Left lung (tissue), 10 donors: ENCODE data around the gene BOD1L1. TPM values are rescaled to one million over a fixed set of nuclear protein-coding genes. Genes with fewer than 3 reads are reported as not detected.

Experiments
- ATAC-seq: fragments of 200-7000 bp; cut with Tn5 transposase; one replicate; pipeline ENCODE4 v1.9.1; 2020; ENCODE audit warnings: moderate library complexity
- DNase-seq, 4 donors: peaks; one replicate each; pipeline ENCODE4 v3.0.0-alpha.2; 2013 to 2020
- H3K27ac ChIP-seq, 2 donors: fragments of 200-600 bp; sonication (generic) in 1 of 2; one replicate each; pipeline versions ENCODE4 v1.5.0 to v1.8.0; 2020 to 2021
- H3K27me3 ChIP-seq, 2 donors: fragments of 200-600 bp; sonication (generic) in 1 of 2; one replicate each; pipeline versions ENCODE4 v1.5.0 to v1.8.0; 2020 to 2021
- H3K36me3 ChIP-seq, 2 donors: fragments of 200-600 bp; sonication (generic) in 1 of 2; one replicate each; pipeline versions ENCODE4 v1.5.0 to v1.8.0; 2020 to 2021
- H3K4me1 ChIP-seq, 2 donors: fragments of 200-600 bp; one replicate each; pipeline ENCODE4 v1.8.0; 2021
- H3K4me3 ChIP-seq, 2 donors: fragments of 200-600 bp; sonication (generic) in 1 of 2; one replicate each; pipeline versions ENCODE4 v1.5.0 to v1.8.0; 2020 to 2021; ENCODE audit warnings: mild to moderate bottlenecking in 1 of 2
- H3K9me3 ChIP-seq, 2 donors: fragments of 200-600 bp; sonication (generic) in 1 of 2; one replicate each; pipeline versions ENCODE4 v1.5.0 to v1.8.0; 2020 to 2021
- CTCF ChIP-seq, 2 donors: fragments of 200-600 bp; sonication (generic) in 1 of 2; IDR thresholded peaks; one replicate each; pipeline versions ENCODE4 v1.5.0 to v1.8.0; 2021; ENCODE audit warnings: antibody characterized with exemption in 2 of 2
- intact Hi-C, 2 donors: fragments of 100-400 bp; cut with DNase I; formaldehyde crosslinking; loops; one replicate each; pipeline versions ENCODE4 v1.11.2 to v1.14.2; 2022
- polyA plus RNA-seq, 6 donors: library from polyadenylated mRNA; unstranded; fragments of 120-200 nt; gene quantifications; one replicate each; pipeline ENCODE4 v1.2.1, GENCODE V29; 2013; ENCODE audit not compliant: insufficient read length in 6 of 6
- total RNA-seq, 2 donors: library from RNA; stranded (reverse); fragmentation: NEBNext Ultra II Directional; extraction: Animal tissue kit (Norgen Biotek cat#: 25700); gene quantifications; one replicate each; pipeline ENCODE4 v1.2.1, GENCODE V29; 2021
- donor health status: DM: no; HTN: yes; CAD: no.
- donor health status: DM: no; HTN: no; CAD: no.

The BOD1L1 gene
- total and polyA plus RNA-seq, 8 donors, result 25.9 to 78.0 (median 60.5) TPM

- peak in 1 of 4 donors; percentile 58 for DNase-seq
- TF ChIP-seq CTCF (IDR thresholded peaks at IDR 0.05), result no peak
- H3K4me3 ChIP-seq, result no peak overlapping the region
- intact Hi-C loops, result no loop called here
- ATAC-seq, result no peak
- peaks cover 0 to 33% of the 10 kb centered on the region in 2 donors for H3K4me1 ChIP-seq
- H3K9me3 ChIP-seq, result peaks cover 0 to 7% of the 10 kb centered on the region in 2 donors
- H3K36me3 ChIP-seq, result no peaks in the 10 kb centered on the region
- H3K27me3 ChIP-seq, result peaks cover 99 to 100% of the 10 kb centered on the region in 2 donors
- no peak overlapping the region for H3K27ac ChIP-seq
These were observed 100.1 kb downstream of the BOD1L1 start for GRCh38 chr4:13527192-13527980.

- DNase-seq, result no peak
- Histone ChIP-seq H3K4me1 (peaks cover 0 to 35% of the 10 kb centered on the region in 2 donors), H3K27ac (no peak overlapping the region), H3K9me3 (peaks cover 0 to 7% of the 10 kb centered on the region in 2 donors), H3K27me3 (peaks cover 99 to 100% of the 10 kb centered on the region in 2 donors), H3K4me3 (no peak overlapping the region), H3K36me3 (no peaks in the 10 kb centered on the region)
- ATAC-seq, result no peak
- no peak for TF ChIP-seq CTCF (IDR thresholded peaks at IDR 0.05)
- intact Hi-C loops, result no loop called here
These were observed 100.9 kb downstream of the BOD1L1 start for GRCh38 chr4:13526658-13527057.

DNA sequence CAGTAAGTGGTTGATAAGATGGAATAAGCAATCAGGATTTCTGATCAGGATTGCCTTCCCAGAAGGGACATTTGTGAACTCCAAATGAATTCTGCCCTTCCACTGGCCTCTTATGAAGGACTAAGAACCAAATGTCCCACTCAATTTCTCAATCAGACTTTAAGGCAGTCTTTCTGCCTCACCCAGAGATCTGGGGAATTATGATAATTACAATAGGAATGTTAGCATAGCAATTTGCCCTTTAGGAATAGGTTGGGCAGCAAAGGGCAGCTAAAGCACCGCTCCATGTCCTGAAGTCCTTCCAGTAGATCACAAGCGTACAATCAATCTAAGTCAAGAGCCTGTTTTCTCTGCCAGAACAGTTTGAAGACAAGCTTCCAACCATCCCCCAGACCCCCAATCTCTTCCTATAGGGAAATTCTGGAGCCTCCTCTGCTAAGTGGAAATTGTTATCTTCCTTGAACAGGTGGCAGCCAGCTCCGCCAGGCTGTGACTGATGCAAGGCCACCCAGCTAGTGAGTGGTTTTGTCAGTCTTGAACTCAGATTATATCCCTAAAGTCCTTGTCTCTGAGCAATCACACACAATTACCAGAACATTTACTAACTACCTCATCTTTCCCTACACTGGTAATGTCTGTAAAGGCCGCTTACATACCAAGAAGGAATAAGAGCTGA lies 101.8 kb downstream of the BOD1L1 start:
- no peak overlapping the region for H3K27ac ChIP-seq
- H3K36me3 ChIP-seq, result no peaks in the 10 kb centered on the region
- ATAC-seq (no peak), DNase-seq (no peak)
- no peak for TF ChIP-seq CTCF (IDR thresholded peaks at IDR 0.05)
- H3K4me1 ChIP-seq, result peaks cover 0 to 27% of the 10 kb centered on the region in 2 donors
- H3K27me3 ChIP-seq, result peaks cover 99 to 100% of the 10 kb centered on the region in 2 donors
- intact Hi-C loops, result no loop called here
- H3K4me3 ChIP-seq, result no peak overlapping the region
- H3K9me3 ChIP-seq, result peaks cover 0 to 7% of the 10 kb centered on the region in 2 donors

GRCh38 chr4:13524504-13525243 lies 102.9 kb downstream of the BOD1L1 start:
- no peak for ATAC-seq

More at GRCh38 chr4:13524504-13525243, 102.9 kb downstream of the BOD1L1 start:
- peak in 1 of 4 donors; percentile 65 for DNase-seq
- TF ChIP-seq CTCF (IDR thresholded peaks at IDR 0.05), result no peak
- no peak overlapping the region for H3K27ac ChIP-seq
- H3K4me3 ChIP-seq, result no peak overlapping the region
- H3K4me1 ChIP-seq, result peaks cover 0 to 27% of the 10 kb centered on the region in 2 donors
- no peaks in the 10 kb centered on the region for H3K36me3 ChIP-seq
- H3K27me3 ChIP-seq, result peaks cover 100% of the 10 kb centered on the region in 2 donors
- peaks cover 0 to 7% of the 10 kb centered on the region in 2 donors for H3K9me3 ChIP-seq
- intact Hi-C loops, result no loop called here
